H1 (cell line): ENCODE measurements around the gene TRIM39. TPM values are rescaled to one million over a fixed set of nuclear protein-coding genes. Genes with fewer than 3 reads are reported as not detected.

Source experiments
- CTCF ChIA-PET: fragments of 300-600 bp; sonication (Branson Sonifier 250); formaldehyde crosslinking; loops from one replicate; lab custom pipeline; 2021; ENCODE audit not compliant: partially characterized antibody; lab: Charles Lee
- POLR2A ChIA-PET: fragments of 300-600 bp; sonication (Branson Sonifier 250); formaldehyde crosslinking; loops from one replicate; lab custom pipeline; 2021; ENCODE audit warnings: inconsistent platforms; ENCODE audit not compliant: partially characterized antibody; lab: Charles Lee
- DNase-seq, 2 experiments: peaks; one replicate each; pipeline versions ENCODE4 v3.0.0 to v3.0.0-alpha.2; 2010 to 2022; ENCODE audit warnings: low spot score in 2 of 2, low read depth in 1 of 2, mixed read lengths in 1 of 2
- FAIRE-seq: peaks from 2 replicates; lab custom pipeline; 2011; peaks lifted over from hg19 to GRCh38; lab: Jason Lieb, UNC
- H2AFZ ChIP-seq: 2 replicates; pipeline ENCODE4 v1.8.1; 2012; ENCODE audit warnings: low read length, inconsistent platforms
- H2AK5ac ChIP-seq: 2 replicates; pipeline ENCODE4 v1.6.1; 2013; ENCODE audit warnings: low read depth, low read length
- H2BK120ac ChIP-seq: replicated peaks from 2 replicates; pipeline ENCODE3; 2013; ENCODE audit warnings: low read depth, low read length, inconsistent platforms
- H2BK12ac ChIP-seq: 2 replicates; pipeline ENCODE4 v1.6.1; 2013; ENCODE audit warnings: low read depth, low read length
- H2BK15ac ChIP-seq: 2 replicates; pipeline ENCODE4 v1.6.1; 2013; ENCODE audit warnings: low read length
- H2BK20ac ChIP-seq: 2 replicates; pipeline ENCODE4 v1.6.1; 2013; ENCODE audit warnings: low read length
- H2BK5ac ChIP-seq: 2 replicates; pipeline ENCODE4 v1.6.1; 2013; ENCODE audit warnings: low read depth, low read length
- H3K14ac ChIP-seq: 2 replicates; pipeline ENCODE4 v1.6.1; 2013; ENCODE audit warnings: inconsistent platforms; ENCODE audit not compliant: insufficient read length
- H3K18ac ChIP-seq: 2 replicates; pipeline ENCODE4 v1.6.1; 2013; ENCODE audit warnings: low read length; ENCODE audit errors: extremely low read depth
- H3K23ac ChIP-seq: 2 replicates; pipeline ENCODE4 v1.6.1; 2013; ENCODE audit warnings: inconsistent platforms; ENCODE audit not compliant: insufficient read length
- H3K23me2 ChIP-seq: 2 replicates; pipeline ENCODE4 v1.6.1; 2013; ENCODE audit warnings: low read depth, low read length
- H3K27ac ChIP-seq: 2 replicates; pipeline ENCODE4 v1.6.1; 2011; ENCODE audit warnings: low read depth, low read length, inconsistent platforms
- H3K27me3 ChIP-seq, 4 experiments: replicated peaks in 1 of 4; 1 replicate in 1 of 4; 2 replicates in 3 of 4; pipeline versions ENCODE4 v1.6.1 to v1.8.1; 2011 to 2013; ENCODE audit warnings: low read length in 3 of 4, mild to moderate bottlenecking in 3 of 4, inconsistent platforms in 2 of 4, mixed read lengths in 2 of 4, moderate library complexity in 1 of 4; ENCODE audit not compliant: control insufficient read depth in 3 of 4, insufficient read depth in 3 of 4; ENCODE audit errors: extremely low read depth in 1 of 4
- H3K36me3 ChIP-seq, 4 experiments: 2 replicates each; pipeline versions ENCODE4 v1.6.1 to v1.8.1; 2011 to 2013; ENCODE audit warnings: mild to moderate bottlenecking in 4 of 4, low read length in 3 of 4, moderate library complexity in 2 of 4, control low read depth in 1 of 4, inconsistent platforms in 1 of 4; ENCODE audit not compliant: insufficient read depth in 4 of 4, control insufficient read depth in 2 of 4
- H3K4ac ChIP-seq: replicated peaks from 2 replicates; pipeline ENCODE3; 2013; ENCODE audit warnings: low read length, low read depth, mixed read lengths, inconsistent platforms; ENCODE audit not compliant: insufficient read length
- H3K4me1 ChIP-seq, 4 experiments: replicated peaks in 1 of 4; 1 replicate in 1 of 4; 2 replicates in 3 of 4; pipeline versions ENCODE4 v1.6.1 to v1.8.1; 2011 to 2013; ENCODE audit warnings: low read length in 3 of 4, inconsistent platforms in 2 of 4, mixed read lengths in 1 of 4; ENCODE audit not compliant: insufficient read depth in 4 of 4, control insufficient read depth in 3 of 4
- H3K4me2 ChIP-seq, 2 experiments: 2 replicates each; pipeline versions ENCODE4 v1.6.1 to v1.8.1; 2011 to 2013; ENCODE audit warnings: low read depth in 2 of 2, low read length in 2 of 2, control low read depth in 1 of 2, inconsistent platforms in 1 of 2, mild to moderate bottlenecking in 1 of 2; ENCODE audit not compliant: insufficient read depth in 1 of 2
- H3K4me3 ChIP-seq, 4 experiments: fragments of 200-600, 300-600 bp in 1 of 4; sonication (generic), shearing (Covaris generic), sonication (Bioruptor Twin) in 1 of 4; 2 replicates each; pipeline versions ENCODE4 v1.5.1 to v1.8.1; 2011 to 2016; ENCODE audit warnings: low read length in 4 of 4, low read depth in 3 of 4, control low read depth in 2 of 4, inconsistent platforms in 2 of 4, mild to moderate bottlenecking in 2 of 4, mixed read lengths in 1 of 4, moderate library complexity in 1 of 4; ENCODE audit not compliant: insufficient read depth in 2 of 4; ENCODE audit errors: extremely low read depth in 1 of 4
- H3K56ac ChIP-seq: replicated peaks from 2 replicates; pipeline ENCODE3; 2013; ENCODE audit warnings: low read depth, mild to moderate bottlenecking, mixed read lengths, low read length, inconsistent platforms; ENCODE audit not compliant: insufficient read length
- H3K79me1 ChIP-seq: 2 replicates; pipeline ENCODE4 v1.6.1; 2013; ENCODE audit warnings: low read depth, low read length, control low read depth
- H3K79me2 ChIP-seq, 2 experiments: 2 replicates each; pipeline versions ENCODE4 v1.6.1 to v1.8.1; 2012 to 2013; ENCODE audit warnings: low read length in 2 of 2, mild to moderate bottlenecking in 2 of 2, inconsistent platforms in 1 of 2; ENCODE audit not compliant: insufficient read depth in 2 of 2, control insufficient read depth in 1 of 2
- H3K9ac ChIP-seq, 4 experiments: replicated peaks in 1 of 4; 1 replicate in 1 of 4; 2 replicates in 3 of 4; pipeline versions ENCODE4 v1.6.1 to v1.8.1; 2011 to 2013; ENCODE audit warnings: low read depth in 3 of 4, low read length in 3 of 4, control low read depth in 2 of 4, mild to moderate bottlenecking in 2 of 4, moderate library complexity in 2 of 4, inconsistent platforms in 1 of 4; ENCODE audit errors: extremely low read depth in 1 of 4
- H3K9me3 ChIP-seq, 2 experiments: 2 replicates each; pipeline versions ENCODE4 v1.6.1 to v1.8.1; 2012 to 2013; ENCODE audit warnings: mild to moderate bottlenecking in 2 of 2, moderate library complexity in 2 of 2, control low read depth in 1 of 2, inconsistent platforms in 1 of 2, low read depth in 1 of 2, low read length in 1 of 2, mixed read lengths in 1 of 2; ENCODE audit not compliant: insufficient read depth in 2 of 2
- H4K20me1 ChIP-seq, 2 experiments: replicated peaks in 1 of 2; 2 replicates each; pipeline versions ENCODE3 to v1.8.1; 2011 to 2013; ENCODE audit warnings: inconsistent platforms in 2 of 2, low read length in 2 of 2, mild to moderate bottlenecking in 1 of 2; ENCODE audit not compliant: insufficient read depth in 2 of 2, control insufficient read depth in 1 of 2
- H4K5ac ChIP-seq: 2 replicates; pipeline ENCODE4 v1.6.1; 2013; ENCODE audit warnings: low read length, low read depth, mixed read lengths, inconsistent platforms; ENCODE audit not compliant: insufficient read length
- H4K8ac ChIP-seq: 2 replicates; pipeline ENCODE4 v1.8.0; 2013; ENCODE audit warnings: mild to moderate bottlenecking, moderate library complexity, low read length, inconsistent platforms; ENCODE audit not compliant: insufficient read depth; ENCODE audit errors: extremely low read depth
- H4K91ac ChIP-seq: replicated peaks from 2 replicates; pipeline ENCODE3; 2013; ENCODE audit warnings: low read length, mixed read lengths, inconsistent platforms; ENCODE audit not compliant: insufficient read length
- BRCA1 ChIP-seq: IDR thresholded peaks from 2 replicates; pipeline ENCODE4 v1.6.1; 2012; ENCODE audit warnings: low read depth, low read length, improper control_type of control experiment
- CHD2 ChIP-seq: IDR thresholded peaks from 2 replicates; pipeline ENCODE4 v1.6.1; 2012; ENCODE audit warnings: low read length, improper control_type of control experiment
- RAD21 ChIP-seq, 2 experiments: IDR thresholded peaks in 1 of 2; conservative IDR thresholded peaks in 1 of 2; 2 replicates each; pipeline ENCODE4 v1.6.1; 2011; ENCODE audit warnings: low read depth in 2 of 2, low read length in 2 of 2, improper control_type of control experiment in 1 of 2, inconsistent platforms in 1 of 2, mild to moderate bottlenecking in 1 of 2, moderate library complexity in 1 of 2
- RFX5 ChIP-seq: IDR thresholded peaks from 2 replicates; pipeline ENCODE4 v1.6.1; 2011; ENCODE audit warnings: low read depth, low read length, improper control_type of control experiment, borderline replicate concordance
- SAP30 ChIP-seq: fragments of 300-600 bp; sonication (generic); IDR thresholded peaks from 2 replicates; pipeline ENCODE4 v1.7.1; 2012; ENCODE audit warnings: low read length, moderate library complexity, mild to moderate bottlenecking, inconsistent platforms; ENCODE audit not compliant: insufficient read depth, insufficient replicate concordance
- SIRT6 ChIP-seq: IDR thresholded peaks from one replicate; pipeline ENCODE4 v1.7.1; 2012; ENCODE audit warnings: low read length, inconsistent platforms
- SP1 ChIP-seq: IDR thresholded peaks from 2 replicates; pipeline ENCODE4 v1.6.1; 2011; ENCODE audit warnings: low read depth, low read length
- TAF7 ChIP-seq: optimal IDR thresholded peaks from 2 replicates; pipeline ENCODE3; 2011; ENCODE audit warnings: low read depth, mild to moderate bottlenecking, inconsistent platforms, low read length, moderate library complexity, borderline replicate concordance
- TBP ChIP-seq: IDR thresholded peaks from 2 replicates; pipeline ENCODE4 v1.6.1; 2011; ENCODE audit warnings: low read depth, low read length, improper control_type of control experiment
- WGBS, 2 experiments: shearing (Covaris generic) in 1 of 2; methylation state at CpG; one replicate each; pipeline versions ENCODE4 v1.1.6 to v1.1.7; 2013 to 2015; ENCODE audit warnings: low lambda C conversion rate in 2 of 2, mixed read lengths in 2 of 2, inconsistent platforms in 1 of 2, low coverage in 1 of 2, missing lambda C conversion rate in 1 of 2; ENCODE audit not compliant: insufficient replicate concordance in 2 of 2, insufficient coverage in 1 of 2, insufficient read length in 1 of 2; ENCODE audit errors: extremely low coverage in 1 of 2, missing lambda C conversion rate in 1 of 2; 5-methylcytosine and 5-hydroxymethylcytosine counted together
- polyA plus RNA-seq, 7 experiments: library from polyadenylated mRNA; depleted of rRNA in 3 of 7; stranded (reverse) in 5 of 7; unstranded in 2 of 7; fragments of >200 nt in 5 of 7; fragments of 200-250 nt in 2 of 7; gene quantifications; 1 replicate in 5 of 7; 2 replicates in 1 of 7; 4 replicates in 1 of 7; pipeline versions ENCODE4 v1.2.1 to v1.2.3, GENCODE V29; 2011 to 2013; ENCODE audit warnings: missing spikeins in 2 of 7, mixed read lengths in 2 of 7
- total RNA-seq: library from RNA; stranded (reverse); fragmentation: NEBNext Ultra II Directional; extraction: Animal tissue kit (Norgen Biotek cat#: 25700); gene quantifications from 2 replicates; pipeline ENCODE4 v1.2.1, GENCODE V29; 2021
- TF ChIP-seq, protein P1 (sequence below), 3 experiments: IDR thresholded peaks; 1 replicate in 2 of 3; 2 replicates in 1 of 3; pipeline versions ENCODE4 v1.5.1 to v1.6.1; 2011; ENCODE audit warnings: low read length in 3 of 3, mild to moderate bottlenecking in 3 of 3, inconsistent platforms in 2 of 3, low read depth in 1 of 3, moderate library complexity in 1 of 3; ENCODE audit not compliant: insufficient read depth in 1 of 3; ENCODE audit errors: control extremely low read depth in 1 of 3
- TF ChIP-seq, protein P2 (sequence below): IDR thresholded peaks from 2 replicates; pipeline ENCODE4 v1.6.1; 2011; ENCODE audit warnings: low read depth, mild to moderate bottlenecking, low read length; ENCODE audit not compliant: insufficient read depth

Gene TRIM39
- total and polyA plus RNA-seq, 2 of the 8 experiments (the other 6 are each of a cell fraction or from before 2014, with no cell fraction given), result 7.3 to 26.1 TPM

DNA sequence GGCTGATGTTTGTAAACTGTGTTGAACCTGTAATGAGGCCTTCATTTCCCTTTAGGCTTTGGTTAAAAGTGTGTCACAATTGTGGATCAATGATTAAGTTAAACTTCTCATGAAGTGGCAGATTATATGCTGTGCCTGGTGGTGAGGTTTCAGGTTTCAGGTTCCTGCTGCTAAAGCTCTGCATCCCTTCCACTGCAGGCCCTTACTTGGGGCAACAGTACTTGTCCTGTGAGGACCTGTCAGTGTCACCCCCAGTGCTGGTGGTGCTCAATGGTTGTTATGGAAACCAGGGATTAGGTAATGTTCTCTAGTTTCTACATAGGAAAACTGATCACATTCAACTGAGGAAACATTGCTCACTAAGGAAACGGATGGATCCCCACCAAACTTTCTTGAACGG, 36.7 kb downstream of the TRIM39 start:
- Histone ChIP-seq H3K9ac (no peak overlapping the region), H2AFZ (no peak overlapping the region), H3K4me1 (peaks cover 0 to 3% (median 0%) of the 10 kb centered on the region in 4 experiments; a peak in 1 of 7 replicates), H3K18ac (no peak overlapping the region), H2BK5ac (no peak overlapping the region), H2BK15ac (no peak overlapping the region), H3K9me3 (no peaks in the 10 kb centered on the region), H3K23ac (no peak overlapping the region), H3K4me2 (no peak overlapping the region), H4K5ac (no peak overlapping the region), H3K36me3 (no peaks in the 10 kb centered on the region), H3K79me2 (no peaks in the 10 kb centered on the region), H4K8ac (no peak overlapping the region), H3K14ac (no peak overlapping the region), H2BK12ac (no peak overlapping the region), H3K56ac (no peak overlapping the region), H3K27me3 (peaks cover 0 to 4% (median 1%) of the 10 kb centered on the region in 4 experiments; a peak in 3 of 7 replicates), H3K23me2 (no peaks in the 10 kb centered on the region), H2BK120ac (no peak overlapping the region), H3K27ac (no peak overlapping the region), H4K91ac (no peak overlapping the region), H2BK20ac (no peak overlapping the region), H4K20me1 (peaks cover 0 to 1% of the 10 kb centered on the region in 2 experiments), H3K4me3 (no peak overlapping the region), H3K4ac (no peak overlapping the region), H2AK5ac (no peak overlapping the region), H3K79me1 (no peaks in the 10 kb centered on the region)
- WGBS, 2 experiments, result 85% methylated on average over 2 of the region's 2 CpGs; no CpG with 5 or more reads in 1 of the 2 experiments
- no peak for DNase-seq
- ChIA-PET CTCF (interaction anchor here (1.0 to 5.8 kb wide), 6 partner anchors 10 to 231 kb away, joined by 3 to 32 read pairs (median 5); no protein-coding TSS in a partner anchor), POLR2A (no interaction called here)
- FAIRE-seq, result no peak
- TF ChIP-seq SP1 (no peak), BRCA1 (no peak), TBP (no peak), RFX5 (no peak), RAD21 (IDR thresholded peaks at IDR 0.05 in 1 of 2, conservative IDR thresholded peaks at IDR 0.05 in 1 of 2; ENCODE audit: low read depth in 2 of 2, low read length in 2 of 2) (no peak), CHD2 (no peak), TAF7 (no peak), SAP30 (no peak), SIRT6 (no peak)
- TF ChIP-seq, protein P1, sequence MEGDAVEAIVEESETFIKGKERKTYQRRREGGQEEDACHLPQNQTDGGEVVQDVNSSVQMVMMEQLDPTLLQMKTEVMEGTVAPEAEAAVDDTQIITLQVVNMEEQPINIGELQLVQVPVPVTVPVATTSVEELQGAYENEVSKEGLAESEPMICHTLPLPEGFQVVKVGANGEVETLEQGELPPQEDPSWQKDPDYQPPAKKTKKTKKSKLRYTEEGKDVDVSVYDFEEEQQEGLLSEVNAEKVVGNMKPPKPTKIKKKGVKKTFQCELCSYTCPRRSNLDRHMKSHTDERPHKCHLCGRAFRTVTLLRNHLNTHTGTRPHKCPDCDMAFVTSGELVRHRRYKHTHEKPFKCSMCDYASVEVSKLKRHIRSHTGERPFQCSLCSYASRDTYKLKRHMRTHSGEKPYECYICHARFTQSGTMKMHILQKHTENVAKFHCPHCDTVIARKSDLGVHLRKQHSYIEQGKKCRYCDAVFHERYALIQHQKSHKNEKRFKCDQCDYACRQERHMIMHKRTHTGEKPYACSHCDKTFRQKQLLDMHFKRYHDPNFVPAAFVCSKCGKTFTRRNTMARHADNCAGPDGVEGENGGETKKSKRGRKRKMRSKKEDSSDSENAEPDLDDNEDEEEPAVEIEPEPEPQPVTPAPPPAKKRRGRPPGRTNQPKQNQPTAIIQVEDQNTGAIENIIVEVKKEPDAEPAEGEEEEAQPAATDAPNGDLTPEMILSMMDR (IDR thresholded peaks at IDR 0.05; ENCODE audit: control extremely low read depth in 1 of 3, insufficient read depth in 1 of 3, low read depth in 1 of 3, low read length in 3 of 3), result no peak
- TF ChIP-seq, protein P2, sequence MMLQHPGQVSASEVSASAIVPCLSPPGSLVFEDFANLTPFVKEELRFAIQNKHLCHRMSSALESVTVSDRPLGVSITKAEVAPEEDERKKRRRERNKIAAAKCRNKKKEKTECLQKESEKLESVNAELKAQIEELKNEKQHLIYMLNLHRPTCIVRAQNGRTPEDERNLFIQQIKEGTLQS, result no peak
